ENCODE results near the gene NUDCD3. TPM values are rescaled to one million over a fixed set of nuclear protein-coding genes. Genes with fewer than 3 reads are reported as not detected.

NUDCD3 gene
- total and polyA plus RNA-seq, 4 experiments from 2014 or later: 55.2 to 108 (median 80.9) TPM

GRCh38 chr7:44461387-44461786, 29.1 kb downstream of the NUDCD3 start:
- Histone ChIP-seq H3K36me3 (ENCODE audit: insufficient read depth, low read length) (peaks cover 7% of the 10 kb centered on the region), H3K4me1 (ENCODE audit: insufficient read depth, low read length) (peaks cover 68% of the 10 kb centered on the region), H3K9me3 (ENCODE audit: control insufficient read depth in 1 of 2, low read length in 2 of 2) (no peaks in the 10 kb centered on the region), H3K27ac (ENCODE audit: low read depth, low read length) (peak overlapping the region; percentile 22), H3K27me3 (ENCODE audit: insufficient read depth, low read length) (no peaks in the 10 kb centered on the region), H3K4me3 (ENCODE audit: low read length in 2 of 2) (peak overlapping the region in 1 of 2 donors; percentile 33)
- Mint-ChIP-seq H3K27me3 (no peaks in the 10 kb centered on the region), H3K4me1 (peaks cover 50 to 82% (median 65%) of the 10 kb centered on the region in 4 donors), H3K4me3 (peak overlapping the region; percentile 42 to 80 (median 62)), H3K9me3 (no peaks in the 10 kb centered on the region), H3K27ac (peak overlapping the region; percentile 76 to 93 (median 89)), H3K36me3 (peaks cover 14 to 39% of the 10 kb centered on the region in 2 donors)
- intact Hi-C loops (cut with micrococcal nuclease): loop anchor here (10.0 kb wide), 1 partner anchor 47 kb away; no protein-coding TSS in a partner anchor
- ChIA-PET CTCF (ENCODE audit: partially characterized antibody) (interaction anchor here (0.7 to 3.1 kb wide), 6 partner anchors 14 to 220 kb away, joined by 3 to 12 read pairs (median 6); partner anchors contain the start of gene NUDCD3), POLR2A (ENCODE audit: partially characterized antibody) (interaction anchor here (1.8 to 2.8 kb wide), 2 partner anchors 23 to 29 kb away, joined by 4 to 37 read pairs; partner anchors contain the start of gene NUDCD3)
- peak; percentile 8 to 68 (median 12) for DNase-seq

DNA sequence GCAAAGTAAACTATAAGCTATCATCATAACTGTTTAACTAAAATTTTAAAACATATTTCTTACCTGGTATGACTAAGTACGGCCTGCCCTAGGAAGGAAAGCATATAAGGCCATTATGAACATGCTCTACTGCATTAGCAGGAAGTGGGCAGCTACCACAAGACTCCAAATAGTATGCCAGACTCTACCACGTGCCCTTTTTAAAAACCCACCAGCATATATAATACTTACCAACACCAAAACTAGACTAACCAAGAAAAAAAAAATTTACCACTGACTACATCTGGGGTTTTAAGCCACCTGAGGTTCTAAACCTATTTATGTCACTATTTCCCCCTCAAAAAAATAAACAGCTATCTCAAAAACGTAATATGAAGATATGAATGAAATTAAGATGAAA, 30.1 kb downstream of the NUDCD3 start:
- CTCF ChIA-PET (ENCODE audit: partially characterized antibody): interaction anchor here (0.9 to 2.4 kb wide), 2 partner anchors 29 kb away, joined by 3 to 6 read pairs; no protein-coding TSS in a partner anchor
- H3K36me3 Mint-ChIP-seq: peaks cover 14 to 36% of the 10 kb centered on the region in 2 donors
- POLR2A ChIA-PET (ENCODE audit: partially characterized antibody): interaction anchor here (0.8 to 2.8 kb wide), 6 partner anchors 12 to 534 kb away, joined by 3 to 37 read pairs (median 3); partner anchors contain the start of genes NUDCD3 and UBE2D4
- intact Hi-C loops (cut with micrococcal nuclease): loop anchor here (1.0 to 10.0 kb wide), 2 partner anchors 30 to 46 kb away; partner anchors contain the start of gene NUDCD3
- H3K36me3 ChIP-seq (ENCODE audit: insufficient read depth, low read length): peaks cover 2% of the 10 kb centered on the region
- DNase-seq: peak; percentile 87 to 90 (median 87)
- H3K4me3 Mint-ChIP-seq: peak overlapping the region; percentile 1 to 80 (median 60)
- H3K4me1 Mint-ChIP-seq: peaks cover 50 to 82% (median 68%) of the 10 kb centered on the region in 4 donors
- H3K9me3 ChIP-seq (ENCODE audit: control insufficient read depth in 1 of 2, low read length in 2 of 2): no peaks in the 10 kb centered on the region
- H3K27ac Mint-ChIP-seq: peak overlapping the region; percentile 76 to 93 (median 89)
- H3K4me1 ChIP-seq (ENCODE audit: insufficient read depth, low read length): peaks cover 73% of the 10 kb centered on the region
- no peaks in the 10 kb centered on the region for H3K27me3 Mint-ChIP-seq
- no peak overlapping the region for H3K4me3 ChIP-seq (ENCODE audit: low read length in 2 of 2)
- H3K27me3 ChIP-seq (ENCODE audit: insufficient read depth, low read length): no peaks in the 10 kb centered on the region
- H3K9me3 Mint-ChIP-seq: no peaks in the 10 kb centered on the region
- peak overlapping the region; percentile 22 for H3K27ac ChIP-seq (ENCODE audit: low read depth, low read length)

DNA sequence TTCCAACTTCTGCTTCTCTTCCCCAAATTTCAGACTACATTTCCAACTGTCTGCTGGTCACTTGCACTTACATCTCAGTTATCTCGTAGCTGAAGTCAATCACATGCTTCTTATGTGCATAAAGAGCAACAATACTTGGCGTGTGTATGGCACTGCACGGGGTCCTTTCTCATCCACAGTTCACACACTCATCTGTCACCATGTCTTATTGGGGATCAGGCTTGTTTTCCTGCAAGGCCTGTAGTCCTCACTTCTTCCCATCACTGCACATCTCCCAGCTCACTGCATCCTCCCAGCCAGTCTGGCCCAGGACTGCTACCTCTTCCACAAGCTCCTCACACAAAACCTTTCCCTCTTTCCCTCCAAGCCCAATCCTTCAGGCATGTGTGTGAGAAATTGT, 35.3 kb downstream of the NUDCD3 start:
- peaks cover 42 to 80% (median 62%) of the 10 kb centered on the region in 4 donors for H3K4me1 Mint-ChIP-seq

GRCh38 chr7:44454348-44454747, 36.1 kb downstream of the NUDCD3 start:
- Mint-ChIP-seq H3K9me3 (no peaks in the 10 kb centered on the region), H3K4me1 (peaks cover 38 to 77% (median 59%) of the 10 kb centered on the region in 4 donors), H3K4me3 (peak overlapping the region in 4 of 8 donors; percentile 21 to 41 (median 32)), H3K36me3 (peaks cover 10 to 43% of the 10 kb centered on the region in 2 donors), H3K27me3 (no peaks in the 10 kb centered on the region), H3K27ac (peak overlapping the region in 1 of 7 donors; percentile 15)
- Histone ChIP-seq H3K36me3 (ENCODE audit: insufficient read depth, low read length) (peaks cover 6% of the 10 kb centered on the region), H3K4me3 (ENCODE audit: low read length in 2 of 2) (no peak overlapping the region), H3K27ac (ENCODE audit: low read depth, low read length) (no peak overlapping the region), H3K4me1 (ENCODE audit: insufficient read depth, low read length) (peaks cover 62% of the 10 kb centered on the region), H3K9me3 (ENCODE audit: control insufficient read depth in 1 of 2, low read length in 2 of 2) (no peaks in the 10 kb centered on the region), H3K27me3 (ENCODE audit: insufficient read depth, low read length) (no peaks in the 10 kb centered on the region)
- peak in 1 of 5 donors; percentile 17 for DNase-seq
- ChIA-PET CTCF (ENCODE audit: partially characterized antibody) (interaction anchor here (1.1 to 1.7 kb wide), 2 partner anchors 23 to 213 kb away, joined by 4 to 6 read pairs; no protein-coding TSS in a partner anchor), POLR2A (ENCODE audit: partially characterized antibody) (interaction anchor here (1.7 kb wide), 1 partner anchor 36 kb away, joined by 9 read pairs; the partner anchor contains the start of gene NUDCD3)
- intact Hi-C loops (cut with micrococcal nuclease): no loop called here

More for the DNA sequence above, 35.3 kb downstream of the NUDCD3 start:
- Mint-ChIP-seq H3K9me3 (no peaks in the 10 kb centered on the region), H3K36me3 (peaks cover 10 to 42% of the 10 kb centered on the region in 2 donors), H3K4me3 (peak overlapping the region in 3 of 8 donors; percentile 21 to 71 (median 36)), H3K27me3 (no peaks in the 10 kb centered on the region), H3K27ac (peak overlapping the region in 3 of 7 donors; percentile 4 to 72 (median 36))
- Histone ChIP-seq H3K27me3 (ENCODE audit: insufficient read depth, low read length) (no peaks in the 10 kb centered on the region), H3K36me3 (ENCODE audit: insufficient read depth, low read length) (peaks cover 6% of the 10 kb centered on the region), H3K27ac (ENCODE audit: low read depth, low read length) (no peak overlapping the region), H3K4me3 (ENCODE audit: low read length in 2 of 2) (no peak overlapping the region), H3K9me3 (ENCODE audit: control insufficient read depth in 1 of 2, low read length in 2 of 2) (no peaks in the 10 kb centered on the region), H3K4me1 (ENCODE audit: insufficient read depth, low read length) (peaks cover 62% of the 10 kb centered on the region)
- ChIA-PET POLR2A (ENCODE audit: partially characterized antibody) (no interaction called here), CTCF (ENCODE audit: partially characterized antibody) (interaction anchor here (0.7 to 1.1 kb wide), 2 partner anchors 24 to 27 kb away, joined by 3 to 6 read pairs; no protein-coding TSS in a partner anchor)
- intact Hi-C loops (cut with micrococcal nuclease): no loop called here
- no peak for DNase-seq

GRCh38 chr7:44451123-44451522, 39.3 kb downstream of the NUDCD3 start:
- no peaks in the 10 kb centered on the region for H3K27me3 ChIP-seq (ENCODE audit: insufficient read depth, low read length)
- no peak overlapping the region for H3K27ac ChIP-seq (ENCODE audit: low read depth, low read length)
- intact Hi-C loops (cut with micrococcal nuclease): no loop called here
- no peaks in the 10 kb centered on the region for H3K9me3 ChIP-seq (ENCODE audit: control insufficient read depth in 1 of 2, low read length in 2 of 2)
- peaks cover 46% of the 10 kb centered on the region for H3K4me1 ChIP-seq (ENCODE audit: insufficient read depth, low read length)
- no peaks in the 10 kb centered on the region for H3K27me3 Mint-ChIP-seq
- CTCF ChIA-PET (ENCODE audit: partially characterized antibody): interaction anchor here (1.3 kb wide), 1 partner anchor 18 kb away, joined by 3 read pairs; no protein-coding TSS in a partner anchor
- peaks cover 34 to 62% of the 10 kb centered on the region in 2 donors for H3K36me3 Mint-ChIP-seq
- no peaks in the 10 kb centered on the region for H3K9me3 Mint-ChIP-seq
- H3K4me1 Mint-ChIP-seq: peaks cover 41 to 83% (median 59%) of the 10 kb centered on the region in 4 donors
- POLR2A ChIA-PET (ENCODE audit: partially characterized antibody): no interaction called here
- H3K4me3 Mint-ChIP-seq: no peak overlapping the region
- no peak for DNase-seq
- no peak overlapping the region for H3K4me3 ChIP-seq (ENCODE audit: low read length in 2 of 2)
- peak overlapping the region in 1 of 7 donors; percentile 2 for H3K27ac Mint-ChIP-seq
- peaks cover 24% of the 10 kb centered on the region for H3K36me3 ChIP-seq (ENCODE audit: insufficient read depth, low read length)

DNA sequence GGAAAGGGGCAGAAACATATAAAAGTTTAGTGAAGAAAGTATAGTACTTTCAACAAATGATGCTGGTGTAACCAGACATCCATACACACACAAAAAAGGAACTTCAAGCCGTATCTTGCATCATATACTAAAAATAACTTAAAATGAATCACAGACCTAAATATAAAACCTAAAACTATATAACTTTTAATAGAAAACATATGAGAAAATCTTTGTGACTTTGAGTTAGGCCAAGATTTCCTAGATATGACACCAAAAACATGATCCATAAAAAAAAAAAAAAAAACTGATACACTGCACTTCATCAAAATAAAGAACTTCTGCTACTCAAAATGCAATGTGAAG, 40.9 kb downstream of the NUDCD3 start:
- Mint-ChIP-seq H3K36me3 (peaks cover 49 to 70% of the 10 kb centered on the region in 2 donors), H3K27me3 (no peaks in the 10 kb centered on the region), H3K4me3 (no peak overlapping the region), H3K4me1 (peaks cover 42 to 84% (median 57%) of the 10 kb centered on the region in 4 donors), H3K27ac (peak overlapping the region in 1 of 7 donors; percentile 71), H3K9me3 (peaks cover 0 to 2% (median 0%) of the 10 kb centered on the region in 8 donors)
- ChIA-PET CTCF (ENCODE audit: partially characterized antibody) (interaction anchor here (1.0 to 1.7 kb wide), 2 partner anchors 13 to 116 kb away, joined by 3 read pairs; no protein-coding TSS in a partner anchor), POLR2A (ENCODE audit: partially characterized antibody) (interaction anchor here (1.2 kb wide), 1 partner anchor 11 kb away, joined by 3 read pairs; no protein-coding TSS in a partner anchor)
- Histone ChIP-seq H3K9me3 (ENCODE audit: control insufficient read depth in 1 of 2, low read length in 2 of 2) (no peaks in the 10 kb centered on the region), H3K27me3 (ENCODE audit: insufficient read depth, low read length) (no peaks in the 10 kb centered on the region), H3K4me3 (ENCODE audit: low read length in 2 of 2) (no peak overlapping the region), H3K27ac (ENCODE audit: low read depth, low read length) (no peak overlapping the region), H3K36me3 (ENCODE audit: insufficient read depth, low read length) (peaks cover 37% of the 10 kb centered on the region), H3K4me1 (ENCODE audit: insufficient read depth, low read length) (peaks cover 30% of the 10 kb centered on the region)
- DNase-seq: no peak
- intact Hi-C loops (cut with micrococcal nuclease): no loop called here
